IPS-20b (cell line): ENCODE measurements around the gene CHID1.

ENCODE experiments used
- H3K27ac ChIP-seq: one replicate; pipeline ENCODE4 v1.5.1; 2013; ENCODE audit warnings: low read length
- H3K27me3 ChIP-seq: 2 replicates; pipeline ENCODE4 v1.6.1; 2013; ENCODE audit warnings: mild to moderate bottlenecking, low read length, inconsistent platforms; ENCODE audit not compliant: insufficient read depth
- H3K36me3 ChIP-seq: 2 replicates; pipeline ENCODE4 v1.6.1; 2013; ENCODE audit warnings: low read depth, mild to moderate bottlenecking, inconsistent platforms, low read length, moderate library complexity; ENCODE audit not compliant: insufficient read depth
- H3K4me1 ChIP-seq: 2 replicates; pipeline ENCODE4 v1.6.1; 2013; ENCODE audit warnings: mild to moderate bottlenecking, control low read depth, inconsistent platforms, low read length, moderate library complexity; ENCODE audit not compliant: insufficient read depth
- H3K4me3 ChIP-seq: 2 replicates; pipeline ENCODE4 v1.5.1; 2013; ENCODE audit warnings: mild to moderate bottlenecking, low read length, inconsistent platforms
- H3K9ac ChIP-seq: 2 replicates; pipeline ENCODE4 v1.6.1; 2013; ENCODE audit warnings: low read depth, mild to moderate bottlenecking, inconsistent platforms, low read length, moderate library complexity
- H3K9me3 ChIP-seq: 2 replicates; pipeline ENCODE4 v1.6.1; 2013; ENCODE audit warnings: mild to moderate bottlenecking, low read depth, low read length, inconsistent platforms; ENCODE audit not compliant: insufficient read depth

The CHID1 gene

GRCh38 chr11:917426-917825, 6.8 kb upstream of the CHID1 start:
- Histone ChIP-seq H3K9ac (no peak overlapping the region), H3K36me3 (no peaks in the 10 kb centered on the region), H3K9me3 (no peaks in the 10 kb centered on the region), H3K4me3 (no peak overlapping the region), H3K27me3 (no peaks in the 10 kb centered on the region), H3K27ac (no peak overlapping the region), H3K4me1 (no peaks in the 10 kb centered on the region)

- peaks cover 6% of the 10 kb centered on the region; the same call in 1 of the 2 replicates for H3K4me1 ChIP-seq
- H3K36me3 ChIP-seq = no peaks in the 10 kb centered on the region
- H3K9me3 ChIP-seq = no peaks in the 10 kb centered on the region
- no peak overlapping the region for H3K4me3 ChIP-seq
- no peak overlapping the region for H3K9ac ChIP-seq
- H3K27ac ChIP-seq = no peak overlapping the region
- no peaks in the 10 kb centered on the region for H3K27me3 ChIP-seq
Measured at GRCh38 chr11:914747-915501, 4.3 kb upstream of the CHID1 start.

GRCh38 chr11:914204-914603, 3.6 kb upstream of the CHID1 start:
- Histone ChIP-seq H3K4me1 (peaks cover 6% of the 10 kb centered on the region; the same call in 1 of the 2 replicates), H3K9me3 (no peaks in the 10 kb centered on the region), H3K4me3 (no peak overlapping the region), H3K27ac (no peak overlapping the region), H3K36me3 (no peaks in the 10 kb centered on the region), H3K27me3 (no peaks in the 10 kb centered on the region), H3K9ac (no peak overlapping the region)

GRCh38 chr11:913043-913442, 2.4 kb upstream of the CHID1 start:
- Histone ChIP-seq H3K9me3 (no peaks in the 10 kb centered on the region), H3K4me3 (no peak overlapping the region), H3K27ac (no peak overlapping the region), H3K27me3 (no peaks in the 10 kb centered on the region), H3K4me1 (peaks cover 6% of the 10 kb centered on the region; the same call in 1 of the 2 replicates), H3K9ac (no peak overlapping the region), H3K36me3 (0 out of 2 replicates have a peak, but pooled peaks cover under 1% of the 10 kb centered on the region)

GRCh38 chr11:912266-912665, 1.7 kb upstream of the CHID1 start:
- H3K9ac ChIP-seq = no peak overlapping the region
- peaks cover 6% of the 10 kb centered on the region; the same call in 1 of the 2 replicates for H3K4me1 ChIP-seq

GRCh38 chr11:911890-912219, 1.2 kb upstream of the CHID1 start:
- Histone ChIP-seq H3K4me3 (peak overlapping the region; percentile 73; the same call in 1 of the 2 replicates), H3K36me3 (0 out of 2 replicates have a peak, but pooled peaks cover 5% of the 10 kb centered on the region), H3K27me3 (no peaks in the 10 kb centered on the region), H3K4me1 (peaks cover 6% of the 10 kb centered on the region; the same call in 1 of the 2 replicates), H3K9ac (peak overlapping the region; percentile 89; the same call in 1 of the 2 replicates), H3K27ac (no peak overlapping the region), H3K9me3 (no peaks in the 10 kb centered on the region)

More at GRCh38 chr11:912266-912665, 1.7 kb upstream of the CHID1 start:
- Histone ChIP-seq H3K9me3 (no peaks in the 10 kb centered on the region), H3K27me3 (no peaks in the 10 kb centered on the region), H3K36me3 (0 out of 2 replicates have a peak, but pooled peaks cover 5% of the 10 kb centered on the region), H3K27ac (no peak overlapping the region), H3K4me3 (no peak overlapping the region)

GRCh38 chr11:911031-911889, 650 bp upstream of the CHID1 start:
- peak overlapping the region; percentile 77 for H3K27ac ChIP-seq
- no peaks in the 10 kb centered on the region for H3K27me3 ChIP-seq
- peak overlapping the region; percentile 89 for H3K9ac ChIP-seq
- H3K4me1 ChIP-seq = peaks cover 6% of the 10 kb centered on the region; the same call in 1 of the 2 replicates
- H3K36me3 ChIP-seq = 0 out of 2 replicates have a peak, but pooled peaks cover 5% of the 10 kb centered on the region
- H3K4me3 ChIP-seq = peak overlapping the region; percentile 73
- H3K9me3 ChIP-seq = no peaks in the 10 kb centered on the region

GRCh38 chr11:910044-910588, 494 bp downstream of the CHID1 start:
- Histone ChIP-seq H3K36me3 (0 out of 2 replicates have a peak, but pooled peaks cover 6% of the 10 kb centered on the region), H3K4me1 (peaks cover 6% of the 10 kb centered on the region; the same call in 1 of the 2 replicates), H3K9me3 (no peaks in the 10 kb centered on the region), H3K27me3 (no peaks in the 10 kb centered on the region), H3K9ac (peak overlapping the region; percentile 76; the same call in 1 of the 2 replicates), H3K27ac (no peak overlapping the region), H3K4me3 (peak overlapping the region; percentile 86)

GRCh38 chr11:909406-909805, 1.2 kb downstream of the CHID1 start:
- H3K4me3 ChIP-seq = peak overlapping the region; percentile 86
- peak overlapping the region; percentile 76; the same call in 1 of the 2 replicates for H3K9ac ChIP-seq
- H3K27ac ChIP-seq = no peak overlapping the region
- peaks cover 6% of the 10 kb centered on the region; the same call in 1 of the 2 replicates for H3K4me1 ChIP-seq
- no peaks in the 10 kb centered on the region for H3K27me3 ChIP-seq
- H3K9me3 ChIP-seq = no peaks in the 10 kb centered on the region
- H3K36me3 ChIP-seq = peaks cover 13% of the 10 kb centered on the region

GRCh38 chr11:908273-908672, 2.3 kb downstream of the CHID1 start:
- Histone ChIP-seq H3K4me3 (no peak overlapping the region), H3K36me3 (peaks cover 20% of the 10 kb centered on the region), H3K9me3 (no peaks in the 10 kb centered on the region), H3K4me1 (peaks cover 6% of the 10 kb centered on the region; the same call in 1 of the 2 replicates), H3K27me3 (no peaks in the 10 kb centered on the region), H3K27ac (no peak overlapping the region), H3K9ac (no peak overlapping the region)

GRCh38 chr11:907668-908067, 2.9 kb downstream of the CHID1 start:
- no peak overlapping the region for H3K27ac ChIP-seq
- H3K4me3 ChIP-seq = no peak overlapping the region
- no peaks in the 10 kb centered on the region for H3K9me3 ChIP-seq
- peaks cover 26% of the 10 kb centered on the region for H3K36me3 ChIP-seq
- peaks cover 6% of the 10 kb centered on the region; the same call in 1 of the 2 replicates for H3K4me1 ChIP-seq
- H3K27me3 ChIP-seq = no peaks in the 10 kb centered on the region
- no peak overlapping the region for H3K9ac ChIP-seq
